Measurements from ENCODE around the gene RBMS1. TPM values are rescaled to one million over a fixed set of nuclear protein-coding genes. Genes with fewer than 3 reads are reported as not detected.
A peak's percentile ranks its signal among the peaks of the same experiment; 100 is the strongest.

RBMS1 gene
- total RNA-seq, 1 experiment from 2014 or later, result 61.9 TPM

DNA sequence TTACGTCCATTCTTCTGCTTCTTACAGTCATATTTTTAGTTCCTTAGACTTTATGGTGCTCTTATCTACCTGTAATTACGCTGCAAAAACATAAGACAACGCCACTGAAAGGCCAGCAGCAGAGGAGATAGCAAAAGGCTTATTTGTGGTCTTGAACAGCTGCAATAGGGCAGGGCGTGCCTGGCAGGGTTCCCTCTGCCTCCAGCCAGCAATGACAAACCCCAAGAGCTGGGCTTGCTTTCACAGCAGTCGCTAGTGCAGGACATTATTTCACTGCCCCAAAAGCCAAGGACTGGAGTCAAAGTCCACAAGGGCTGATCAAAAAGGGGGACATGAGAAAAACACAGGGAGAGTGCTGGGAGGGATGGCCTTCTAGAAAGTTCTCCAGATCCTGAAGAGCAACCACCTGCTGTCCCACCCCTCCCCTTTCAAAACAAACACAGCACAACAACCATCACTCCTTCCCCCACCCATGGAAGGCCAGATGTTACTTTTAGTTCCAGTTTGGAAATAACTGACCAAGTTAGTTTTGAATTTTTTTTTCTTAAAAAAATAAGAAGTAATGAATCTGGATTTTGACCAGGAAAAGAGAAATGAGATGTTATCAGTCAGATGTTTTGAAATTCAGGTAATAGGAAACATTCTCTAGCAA lies 127.8 kb downstream of the RBMS1 start:
- H3K4me1 Mint-ChIP-seq (ENCODE audit: low read depth, unreplicated experiment), result peaks cover 38% of the 10 kb centered on the region
- no TSS peak for BruUV-seq (replicated peaks)
- TF ChIP-seq, protein P1, sequence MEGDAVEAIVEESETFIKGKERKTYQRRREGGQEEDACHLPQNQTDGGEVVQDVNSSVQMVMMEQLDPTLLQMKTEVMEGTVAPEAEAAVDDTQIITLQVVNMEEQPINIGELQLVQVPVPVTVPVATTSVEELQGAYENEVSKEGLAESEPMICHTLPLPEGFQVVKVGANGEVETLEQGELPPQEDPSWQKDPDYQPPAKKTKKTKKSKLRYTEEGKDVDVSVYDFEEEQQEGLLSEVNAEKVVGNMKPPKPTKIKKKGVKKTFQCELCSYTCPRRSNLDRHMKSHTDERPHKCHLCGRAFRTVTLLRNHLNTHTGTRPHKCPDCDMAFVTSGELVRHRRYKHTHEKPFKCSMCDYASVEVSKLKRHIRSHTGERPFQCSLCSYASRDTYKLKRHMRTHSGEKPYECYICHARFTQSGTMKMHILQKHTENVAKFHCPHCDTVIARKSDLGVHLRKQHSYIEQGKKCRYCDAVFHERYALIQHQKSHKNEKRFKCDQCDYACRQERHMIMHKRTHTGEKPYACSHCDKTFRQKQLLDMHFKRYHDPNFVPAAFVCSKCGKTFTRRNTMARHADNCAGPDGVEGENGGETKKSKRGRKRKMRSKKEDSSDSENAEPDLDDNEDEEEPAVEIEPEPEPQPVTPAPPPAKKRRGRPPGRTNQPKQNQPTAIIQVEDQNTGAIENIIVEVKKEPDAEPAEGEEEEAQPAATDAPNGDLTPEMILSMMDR (IDR thresholded peaks at IDR 0.05; ENCODE audit: unreplicated experiment), result no peak
- intact Hi-C loops (cut with micrococcal nuclease; ENCODE audit: unreplicated experiment), result no loop called here
- H3K27ac Mint-ChIP-seq (ENCODE audit: unreplicated experiment), result no peak overlapping the region
- CTCF ChIA-PET, result no interaction called here
- H3K27me3 Mint-ChIP-seq (ENCODE audit: unreplicated experiment), result no peaks in the 10 kb centered on the region
- H3K36me3 Mint-ChIP-seq (ENCODE audit: insufficient read depth, unreplicated experiment), result peaks cover 10% of the 10 kb centered on the region
- H3K9me3 Mint-ChIP-seq (ENCODE audit: low read depth, unreplicated experiment), result no peaks in the 10 kb centered on the region
- H3K4me3 Mint-ChIP-seq (ENCODE audit: low read depth, unreplicated experiment), result no peak overlapping the region
- no peak for DNase-seq

DNA sequence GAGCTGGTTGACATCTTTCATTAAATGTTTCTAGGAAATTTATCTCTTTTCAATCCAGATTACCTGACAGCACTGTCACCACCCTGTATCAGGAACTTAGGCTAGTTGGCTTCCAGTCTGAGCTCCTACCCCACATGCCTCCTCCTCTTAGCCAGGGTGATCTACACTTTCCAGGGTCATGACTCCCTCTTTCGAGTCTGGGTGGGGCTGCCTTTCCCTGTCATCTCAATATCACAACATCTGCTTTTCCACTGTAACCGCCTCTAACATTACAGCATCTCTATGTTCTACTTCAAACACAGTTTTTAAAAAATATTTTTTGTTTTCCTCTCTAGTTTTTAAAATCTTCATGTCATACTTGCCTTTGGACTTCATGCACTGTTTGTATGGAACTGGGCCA lies 129.2 kb downstream of the RBMS1 start:
- H3K27ac Mint-ChIP-seq (ENCODE audit: unreplicated experiment), result no peak overlapping the region
- TF ChIP-seq, protein P1 (IDR thresholded peaks at IDR 0.05; ENCODE audit: unreplicated experiment), result no peak
- peaks cover 29% of the 10 kb centered on the region for H3K4me1 Mint-ChIP-seq (ENCODE audit: low read depth, unreplicated experiment)
- H3K27me3 Mint-ChIP-seq (ENCODE audit: unreplicated experiment), result no peaks in the 10 kb centered on the region
- DNase-seq, result no peak
- no peak overlapping the region for H3K4me3 Mint-ChIP-seq (ENCODE audit: low read depth, unreplicated experiment)
- peaks cover 9% of the 10 kb centered on the region for H3K36me3 Mint-ChIP-seq (ENCODE audit: insufficient read depth, unreplicated experiment)
- intact Hi-C loops (cut with micrococcal nuclease; ENCODE audit: unreplicated experiment), result no loop called here
- CTCF ChIA-PET, result no interaction called here
- no peaks in the 10 kb centered on the region for H3K9me3 Mint-ChIP-seq (ENCODE audit: low read depth, unreplicated experiment)
- BruUV-seq (replicated peaks), result no TSS peak

DNA sequence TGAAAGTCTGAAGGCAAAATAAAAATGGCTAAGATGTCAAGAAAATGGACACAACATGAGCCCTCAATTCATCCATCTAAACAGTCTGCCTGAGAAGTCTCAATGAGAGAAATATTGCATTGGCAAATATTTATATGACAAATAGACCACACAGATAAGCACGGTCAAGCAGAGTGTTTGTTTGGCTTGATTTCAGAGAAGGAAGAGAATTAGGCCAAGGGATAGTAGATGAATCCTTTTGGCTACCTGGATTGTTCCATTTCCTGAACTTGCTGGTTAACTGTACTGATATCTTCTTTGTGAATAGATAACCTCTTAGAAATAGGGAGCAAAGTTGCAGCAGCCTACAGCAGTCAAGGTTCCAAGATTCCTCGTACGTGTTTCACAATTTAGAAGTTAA lies 129.6 kb downstream of the RBMS1 start:
- no peaks in the 10 kb centered on the region for H3K9me3 Mint-ChIP-seq (ENCODE audit: low read depth, unreplicated experiment)

GRCh38 chr2:160363055-160363454 lies 130.6 kb downstream of the RBMS1 start:
- no peak for DNase-seq
- Mint-ChIP-seq H3K9me3 (ENCODE audit: low read depth, unreplicated experiment) (no peaks in the 10 kb centered on the region), H3K4me3 (ENCODE audit: low read depth, unreplicated experiment) (no peak overlapping the region), H3K27ac (ENCODE audit: unreplicated experiment) (peak overlapping the region; percentile 8), H3K36me3 (ENCODE audit: insufficient read depth, unreplicated experiment) (peaks cover 5% of the 10 kb centered on the region), H3K4me1 (ENCODE audit: low read depth, unreplicated experiment) (peaks cover 26% of the 10 kb centered on the region), H3K27me3 (ENCODE audit: unreplicated experiment) (no peaks in the 10 kb centered on the region)
- intact Hi-C loops (cut with micrococcal nuclease; ENCODE audit: unreplicated experiment), result no loop called here
- BruUV-seq (replicated peaks), result no TSS peak
- CTCF ChIA-PET, result no interaction called here
- TF ChIP-seq, protein P1 (IDR thresholded peaks at IDR 0.05; ENCODE audit: unreplicated experiment), result no peak

More for the DNA sequence above, 129.6 kb downstream of the RBMS1 start:
- CTCF ChIA-PET, result no interaction called here
- no peaks in the 10 kb centered on the region for H3K27me3 Mint-ChIP-seq (ENCODE audit: unreplicated experiment)
- BruUV-seq (replicated peaks), result no TSS peak
- TF ChIP-seq, protein P1 (IDR thresholded peaks at IDR 0.05; ENCODE audit: unreplicated experiment), result no peak
- peaks cover 5% of the 10 kb centered on the region for H3K36me3 Mint-ChIP-seq (ENCODE audit: insufficient read depth, unreplicated experiment)
- no peak for DNase-seq
- intact Hi-C loops (cut with micrococcal nuclease; ENCODE audit: unreplicated experiment), result no loop called here
- peaks cover 25% of the 10 kb centered on the region for H3K4me1 Mint-ChIP-seq (ENCODE audit: low read depth, unreplicated experiment)
- no peak overlapping the region for H3K4me3 Mint-ChIP-seq (ENCODE audit: low read depth, unreplicated experiment)
- no peak overlapping the region for H3K27ac Mint-ChIP-seq (ENCODE audit: unreplicated experiment)

Measured in Calu3 (cell line).